ENCODE measurements around the gene FLNC. TPM values are rescaled to one million over a fixed set of nuclear protein-coding genes. Genes with fewer than 3 reads are reported as not detected.
A peak's percentile ranks its signal among the peaks of the same experiment; 100 is the strongest.

FLNC gene
- total and polyA plus RNA-seq, 8 donors = 14.3 to 34.7 (median 23.6) TPM

DNA sequence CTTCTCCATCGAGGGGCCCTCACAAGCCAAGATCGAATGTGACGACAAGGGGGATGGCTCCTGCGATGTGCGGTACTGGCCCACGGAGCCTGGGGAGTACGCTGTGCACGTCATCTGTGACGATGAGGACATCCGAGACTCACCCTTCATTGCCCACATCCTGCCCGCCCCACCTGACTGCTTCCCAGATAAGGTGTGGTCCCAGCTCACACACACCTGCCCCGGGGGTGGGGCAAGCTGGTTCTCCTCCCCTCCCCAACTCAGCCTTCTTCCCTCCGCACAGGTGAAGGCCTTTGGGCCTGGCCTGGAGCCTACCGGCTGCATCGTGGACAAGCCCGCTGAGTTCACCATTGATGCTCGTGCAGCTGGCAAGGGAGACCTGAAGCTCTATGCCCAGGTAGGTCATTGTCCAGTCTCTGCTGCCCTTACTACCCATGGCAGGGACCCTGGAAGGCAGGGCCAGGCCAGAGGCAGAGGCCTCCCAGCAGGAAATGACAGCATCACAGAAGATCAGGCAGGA is 11.0 kb downstream of the FLNC start:
- H3K9me3 ChIP-seq = no peaks in the 10 kb centered on the region
- intact Hi-C loops (cut with DNase I) = no loop called here
- H3K4me1 ChIP-seq = no peaks in the 10 kb centered on the region
- H3K27ac ChIP-seq = no peak overlapping the region
- peak in 1 of 4 donors; percentile 62 for DNase-seq
- TF ChIP-seq, protein P1, sequence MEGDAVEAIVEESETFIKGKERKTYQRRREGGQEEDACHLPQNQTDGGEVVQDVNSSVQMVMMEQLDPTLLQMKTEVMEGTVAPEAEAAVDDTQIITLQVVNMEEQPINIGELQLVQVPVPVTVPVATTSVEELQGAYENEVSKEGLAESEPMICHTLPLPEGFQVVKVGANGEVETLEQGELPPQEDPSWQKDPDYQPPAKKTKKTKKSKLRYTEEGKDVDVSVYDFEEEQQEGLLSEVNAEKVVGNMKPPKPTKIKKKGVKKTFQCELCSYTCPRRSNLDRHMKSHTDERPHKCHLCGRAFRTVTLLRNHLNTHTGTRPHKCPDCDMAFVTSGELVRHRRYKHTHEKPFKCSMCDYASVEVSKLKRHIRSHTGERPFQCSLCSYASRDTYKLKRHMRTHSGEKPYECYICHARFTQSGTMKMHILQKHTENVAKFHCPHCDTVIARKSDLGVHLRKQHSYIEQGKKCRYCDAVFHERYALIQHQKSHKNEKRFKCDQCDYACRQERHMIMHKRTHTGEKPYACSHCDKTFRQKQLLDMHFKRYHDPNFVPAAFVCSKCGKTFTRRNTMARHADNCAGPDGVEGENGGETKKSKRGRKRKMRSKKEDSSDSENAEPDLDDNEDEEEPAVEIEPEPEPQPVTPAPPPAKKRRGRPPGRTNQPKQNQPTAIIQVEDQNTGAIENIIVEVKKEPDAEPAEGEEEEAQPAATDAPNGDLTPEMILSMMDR (IDR thresholded peaks at IDR 0.05) = no peak
- no peak for ATAC-seq
- no peaks in the 10 kb centered on the region for H3K27me3 ChIP-seq
- H3K36me3 ChIP-seq = no peaks in the 10 kb centered on the region
- H3K4me3 ChIP-seq = no peak overlapping the region

DNA sequence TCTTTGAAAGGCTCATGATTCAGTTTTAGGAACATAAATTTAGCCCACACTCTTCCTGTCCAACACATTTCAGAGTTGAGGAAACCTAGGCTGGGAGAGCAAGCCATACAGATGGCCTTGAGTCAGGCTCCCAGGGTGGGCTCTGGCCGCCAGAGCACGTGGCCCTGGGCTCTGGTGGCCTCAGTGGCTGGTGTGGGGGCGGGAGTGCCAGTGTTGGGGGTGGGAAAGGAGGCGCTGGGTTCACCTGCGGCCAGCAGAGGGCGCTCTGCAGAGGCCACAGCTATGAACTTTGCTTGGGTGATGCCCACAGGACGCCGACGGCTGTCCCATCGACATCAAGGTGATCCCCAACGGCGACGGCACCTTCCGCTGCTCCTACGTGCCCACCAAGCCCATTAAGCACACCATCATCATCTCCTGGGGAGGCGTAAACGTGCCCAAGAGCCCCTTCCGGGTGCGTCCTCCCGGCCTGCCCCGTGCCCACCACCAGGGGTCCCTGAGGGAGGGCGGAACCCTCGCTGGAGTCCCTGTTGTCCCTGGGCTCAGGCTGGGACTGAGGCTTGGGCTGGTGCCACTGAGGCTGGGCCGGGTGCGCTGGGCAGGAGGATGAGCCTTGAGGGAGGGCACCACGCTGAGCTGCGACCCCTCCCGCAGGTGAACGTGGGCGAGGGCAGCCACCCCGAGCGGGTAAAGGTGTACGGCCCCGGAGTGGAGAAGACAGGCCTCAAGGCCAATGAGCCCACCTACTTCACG is 11.9 kb downstream of the FLNC start:
- ATAC-seq (peak; percentile 73), DNase-seq (peak in 1 of 4 donors; percentile 87)
- H3K9me3 ChIP-seq = no peaks in the 10 kb centered on the region
- H3K27me3 ChIP-seq = no peaks in the 10 kb centered on the region
- H3K4me1 ChIP-seq = no peaks in the 10 kb centered on the region
- TF ChIP-seq, protein P1 (IDR thresholded peaks at IDR 0.05) = peak; percentile 69 to 79
- intact Hi-C loops (cut with DNase I) = no loop called here
- no peak overlapping the region for H3K4me3 ChIP-seq
- no peak overlapping the region for H3K27ac ChIP-seq
- H3K36me3 ChIP-seq = no peaks in the 10 kb centered on the region

DNA sequence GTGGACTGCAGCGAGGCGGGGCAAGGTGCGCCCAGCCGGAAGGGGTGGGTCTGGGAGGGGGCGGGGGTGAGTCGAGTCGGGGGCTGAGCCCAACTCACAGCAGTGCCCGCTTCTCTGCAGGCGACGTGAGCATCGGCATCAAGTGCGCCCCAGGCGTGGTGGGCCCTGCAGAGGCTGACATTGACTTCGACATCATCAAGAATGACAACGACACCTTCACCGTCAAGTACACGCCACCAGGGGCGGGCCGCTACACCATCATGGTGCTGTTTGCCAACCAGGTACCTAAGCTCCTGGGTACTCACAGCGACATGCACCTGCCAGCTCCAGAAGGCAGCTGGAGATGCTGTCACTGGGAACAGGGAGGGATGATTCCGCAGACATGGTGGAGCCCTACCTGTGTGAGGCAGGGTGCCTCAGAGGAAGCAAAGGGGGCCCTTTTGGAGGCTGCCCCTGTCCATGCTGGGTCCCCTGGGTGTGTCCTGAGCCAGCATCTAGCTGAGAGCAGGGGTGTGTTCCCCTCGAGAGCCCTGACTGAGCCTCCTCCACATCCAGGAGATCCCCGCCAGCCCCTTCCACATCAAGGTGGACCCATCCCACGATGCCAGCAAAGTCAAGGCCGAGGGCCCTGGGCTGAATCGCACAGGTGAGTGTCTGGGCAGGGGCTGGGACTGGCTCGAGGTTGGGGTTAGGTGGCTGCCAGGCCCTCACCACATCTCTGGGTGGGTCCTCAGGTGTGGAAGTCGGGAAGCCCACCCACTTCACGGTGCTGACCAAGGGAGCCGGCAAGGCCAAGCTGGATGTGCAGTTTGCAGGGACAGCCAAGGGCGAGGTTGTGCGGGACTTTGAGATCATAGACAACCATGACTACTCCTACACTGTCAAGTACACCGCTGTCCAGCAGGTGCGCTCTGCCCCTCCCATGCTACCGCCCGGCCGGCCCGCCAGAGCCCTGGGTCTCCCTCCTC is 12.8 kb downstream of the FLNC start:
- DNase-seq (peak in 1 of 4 donors; percentile 76), ATAC-seq (no peak)
- intact Hi-C loops (cut with DNase I) = no loop called here
- Histone ChIP-seq H3K36me3 (no peaks in the 10 kb centered on the region), H3K27ac (no peak overlapping the region), H3K4me3 (no peak overlapping the region), H3K4me1 (no peaks in the 10 kb centered on the region), H3K27me3 (no peaks in the 10 kb centered on the region), H3K9me3 (no peaks in the 10 kb centered on the region)
- TF ChIP-seq, protein P1 (IDR thresholded peaks at IDR 0.05) = no peak

DNA sequence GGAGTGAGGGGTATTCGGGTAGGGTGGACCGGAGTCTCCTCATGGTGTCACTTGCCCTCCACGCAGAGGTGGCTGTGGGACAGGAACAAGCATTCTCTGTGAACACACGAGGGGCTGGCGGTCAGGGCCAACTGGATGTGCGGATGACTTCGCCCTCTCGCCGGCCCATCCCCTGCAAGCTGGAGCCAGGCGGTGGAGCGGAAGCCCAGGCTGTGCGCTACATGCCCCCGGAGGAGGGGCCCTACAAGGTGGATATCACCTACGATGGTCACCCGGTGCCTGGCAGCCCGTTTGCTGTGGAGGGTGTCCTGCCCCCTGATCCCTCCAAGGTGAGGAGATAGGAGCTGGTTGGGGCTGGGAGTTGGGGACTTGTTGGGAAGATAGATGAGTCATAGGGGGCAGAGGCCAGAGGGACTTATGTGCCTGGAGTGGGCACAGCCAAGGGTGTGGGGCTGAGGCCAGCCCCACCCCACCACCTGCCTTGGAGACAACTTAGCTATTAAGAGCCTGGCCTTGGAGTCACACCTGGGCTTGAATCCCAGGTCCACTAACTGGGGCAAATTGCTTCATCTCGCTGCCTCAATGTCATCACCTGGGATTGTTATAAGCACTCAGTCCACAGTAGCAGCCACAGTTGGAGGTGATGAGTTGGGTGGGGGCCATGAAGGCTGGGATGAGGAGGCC is 13.9 kb downstream of the FLNC start:
- intact Hi-C loops (cut with DNase I) = no loop called here
- ATAC-seq (no peak), DNase-seq (peak in 1 of 4 donors; percentile 51)
- no peak overlapping the region for H3K27ac ChIP-seq
- no peaks in the 10 kb centered on the region for H3K27me3 ChIP-seq
- TF ChIP-seq, protein P1 (IDR thresholded peaks at IDR 0.05) = no peak
- H3K4me3 ChIP-seq = no peak overlapping the region
- no peaks in the 10 kb centered on the region for H3K36me3 ChIP-seq
- H3K4me1 ChIP-seq = no peaks in the 10 kb centered on the region
- no peaks in the 10 kb centered on the region for H3K9me3 ChIP-seq
